Suprapubic skin (tissue), 4 donors: ENCODE data around the gene MCTP1. TPM values are rescaled to one million over a fixed set of nuclear protein-coding genes. Genes with fewer than 3 reads are reported as not detected.

Experiments used
- DNase-seq, 2 donors: peaks; one replicate each; pipeline ENCODE4 v3.0.0-alpha.2; 2019; ENCODE audit warnings: low spot score in 2 of 2
- H3K27ac ChIP-seq: fragments of 200-600 bp; sonication (generic); one replicate; pipeline ENCODE4 v1.5.1; 2019
- H3K27me3 ChIP-seq: fragments of 200-600 bp; sonication (generic); one replicate; pipeline ENCODE4 v1.5.1; 2019
- H3K36me3 ChIP-seq: fragments of 200-600 bp; sonication (generic); one replicate; pipeline ENCODE4 v1.5.1; 2019
- H3K4me1 ChIP-seq: fragments of 200-600 bp; sonication (generic); one replicate; pipeline ENCODE4 v1.5.1; 2019
- H3K4me3 ChIP-seq: fragments of 200-600 bp; sonication (generic); one replicate; pipeline ENCODE4 v1.5.1; 2019; ENCODE audit warnings: mild to moderate bottlenecking
- H3K9me3 ChIP-seq: fragments of 200-600 bp; sonication (generic); one replicate; pipeline ENCODE4 v1.5.1; 2019
- EP300 ChIP-seq: sonication (generic); formaldehyde crosslinking; IDR thresholded peaks from one replicate; pipeline ENCODE4 v1.6.1; 2017; ENCODE audit warnings: antibody characterized with exemption
- POLR2A ChIP-seq, 2 donors: fragments of 450-650 bp; IDR thresholded peaks; one replicate each; pipeline ENCODE4 v1.6.1; 2017; ENCODE audit warnings: antibody characterized with exemption in 2 of 2, mild to moderate bottlenecking in 2 of 2, moderate library complexity in 2 of 2
- POLR2AphosphoS5 ChIP-seq, 3 donors: sonication (generic); formaldehyde crosslinking; IDR thresholded peaks; one replicate each; pipeline ENCODE4 v1.6.1; 2017; ENCODE audit warnings: antibody characterized with exemption in 3 of 3
- WGBS: methylation state at CpG from one replicate; pipeline ENCODE4 v1.1.5; 2018; 5-methylcytosine and 5-hydroxymethylcytosine counted together
- total RNA-seq, 4 donors: library from RNA; depleted of rRNA; stranded (reverse); fragments of >200 nt; gene quantifications; one replicate each; pipeline ENCODE4 v1.1.0, GENCODE V29; 2016
- TF ChIP-seq, protein P1 (sequence below), 2 donors: fragments of 200-600 bp in 1 of 2; fragments of 450-650 bp in 1 of 2; sonication (generic) in 1 of 2; IDR thresholded peaks; one replicate each; pipeline ENCODE4 v1.5.1; 2016 to 2019; ENCODE audit warnings: antibody characterized with exemption in 2 of 2, mild to moderate bottlenecking in 1 of 2, moderate library complexity in 1 of 2

Gene MCTP1
- total RNA-seq, 4 donors from 2014 or later, result 5.0 to 19.1 (median 10.6) TPM

- H3K27ac ChIP-seq, result no peak overlapping the region
- no peaks in the 10 kb centered on the region for H3K9me3 ChIP-seq
- H3K36me3 ChIP-seq, result no peaks in the 10 kb centered on the region
- DNase-seq, result no peak
- 64% methylated on average over 6 of the region's 6 CpGs for WGBS
- H3K4me3 ChIP-seq, result no peak overlapping the region
- peaks cover 4% of the 10 kb centered on the region for H3K4me1 ChIP-seq
- TF ChIP-seq POLR2A (IDR thresholded peaks at IDR 0.05) (no peak), EP300 (no peak), POLR2AphosphoS5 (IDR thresholded peaks at IDR 0.05) (no peak)
- TF ChIP-seq, protein P1, sequence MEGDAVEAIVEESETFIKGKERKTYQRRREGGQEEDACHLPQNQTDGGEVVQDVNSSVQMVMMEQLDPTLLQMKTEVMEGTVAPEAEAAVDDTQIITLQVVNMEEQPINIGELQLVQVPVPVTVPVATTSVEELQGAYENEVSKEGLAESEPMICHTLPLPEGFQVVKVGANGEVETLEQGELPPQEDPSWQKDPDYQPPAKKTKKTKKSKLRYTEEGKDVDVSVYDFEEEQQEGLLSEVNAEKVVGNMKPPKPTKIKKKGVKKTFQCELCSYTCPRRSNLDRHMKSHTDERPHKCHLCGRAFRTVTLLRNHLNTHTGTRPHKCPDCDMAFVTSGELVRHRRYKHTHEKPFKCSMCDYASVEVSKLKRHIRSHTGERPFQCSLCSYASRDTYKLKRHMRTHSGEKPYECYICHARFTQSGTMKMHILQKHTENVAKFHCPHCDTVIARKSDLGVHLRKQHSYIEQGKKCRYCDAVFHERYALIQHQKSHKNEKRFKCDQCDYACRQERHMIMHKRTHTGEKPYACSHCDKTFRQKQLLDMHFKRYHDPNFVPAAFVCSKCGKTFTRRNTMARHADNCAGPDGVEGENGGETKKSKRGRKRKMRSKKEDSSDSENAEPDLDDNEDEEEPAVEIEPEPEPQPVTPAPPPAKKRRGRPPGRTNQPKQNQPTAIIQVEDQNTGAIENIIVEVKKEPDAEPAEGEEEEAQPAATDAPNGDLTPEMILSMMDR (IDR thresholded peaks at IDR 0.05), result no peak
- no peaks in the 10 kb centered on the region for H3K27me3 ChIP-seq
These were observed 197.7 kb downstream of the MCTP1 start for GRCh38 chr5:95086927-95087815.

DNA sequence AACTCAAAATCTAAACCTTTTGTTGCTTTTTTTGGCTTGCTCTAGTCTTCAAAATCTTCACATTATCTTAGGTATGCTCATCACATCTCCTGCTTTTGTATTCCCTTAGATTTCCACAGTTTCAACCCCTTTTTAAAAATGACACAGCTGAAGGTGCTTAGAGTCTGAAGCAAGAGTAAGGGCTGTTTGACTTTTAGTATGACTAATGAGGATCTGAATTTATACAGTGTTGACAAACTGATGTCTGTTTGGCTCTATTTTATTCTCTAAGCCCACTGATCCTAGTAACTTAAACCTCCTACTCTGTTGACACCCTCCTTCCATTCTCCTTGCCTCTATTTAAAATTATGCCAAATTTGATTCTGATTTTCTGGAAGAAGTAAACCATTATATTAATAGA is 200.1 kb downstream of the MCTP1 start:
- H3K36me3 ChIP-seq, result no peaks in the 10 kb centered on the region
- H3K4me3 ChIP-seq, result no peak overlapping the region
- no peaks in the 10 kb centered on the region for H3K9me3 ChIP-seq
- no peaks in the 10 kb centered on the region for H3K27me3 ChIP-seq
- DNase-seq, result no peak
- TF ChIP-seq, protein P1 (IDR thresholded peaks at IDR 0.05), result no peak
- TF ChIP-seq POLR2AphosphoS5 (IDR thresholded peaks at IDR 0.05) (no peak), EP300 (no peak), POLR2A (IDR thresholded peaks at IDR 0.05) (no peak)
- H3K27ac ChIP-seq, result no peak overlapping the region
- H3K4me1 ChIP-seq, result peaks cover 9% of the 10 kb centered on the region

- 75% methylated on average over 3 of the region's 3 CpGs for WGBS
- DNase-seq, result no peak
- Histone ChIP-seq H3K4me3 (no peak overlapping the region), H3K4me1 (peaks cover 9% of the 10 kb centered on the region), H3K36me3 (no peaks in the 10 kb centered on the region), H3K27ac (no peak overlapping the region), H3K9me3 (no peaks in the 10 kb centered on the region), H3K27me3 (no peaks in the 10 kb centered on the region)
- TF ChIP-seq POLR2AphosphoS5 (IDR thresholded peaks at IDR 0.05) (no peak), EP300 (no peak), POLR2A (IDR thresholded peaks at IDR 0.05) (no peak)
- TF ChIP-seq, protein P1 (IDR thresholded peaks at IDR 0.05), result no peak
These were observed 201.3 kb downstream of the MCTP1 start for GRCh38 chr5:95083606-95084005.

DNA sequence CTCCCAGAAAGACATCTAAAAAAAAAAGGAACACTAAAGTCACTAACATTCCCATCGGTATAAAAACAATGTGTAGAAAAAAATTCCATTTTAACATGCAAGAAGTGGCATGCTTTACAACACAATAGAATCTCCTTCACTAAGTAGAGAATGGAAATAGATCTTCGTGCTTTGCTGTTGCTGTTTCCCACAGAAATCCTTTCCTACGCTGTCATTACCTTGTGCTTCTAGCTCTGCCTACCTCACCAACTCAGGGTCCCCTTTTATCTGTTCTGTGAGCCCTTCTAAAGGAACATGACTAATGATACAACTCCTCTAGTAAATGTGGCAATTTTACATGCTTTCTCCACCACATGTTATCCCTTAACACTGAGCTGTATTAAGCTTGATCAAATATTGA is 202.9 kb downstream of the MCTP1 start:
- H3K4me3 ChIP-seq, result peak overlapping the region; percentile 39
- no peaks in the 10 kb centered on the region for H3K27me3 ChIP-seq

GRCh38 chr5:95081500-95081960 is 203.4 kb downstream of the MCTP1 start:
- DNase-seq, result no peak
- Histone ChIP-seq H3K9me3 (no peaks in the 10 kb centered on the region), H3K36me3 (no peaks in the 10 kb centered on the region), H3K4me1 (peaks cover 5% of the 10 kb centered on the region), H3K27ac (peak overlapping the region; percentile 12), H3K4me3 (peak overlapping the region; percentile 39), H3K27me3 (no peaks in the 10 kb centered on the region)
- WGBS, result 27% methylated on average over 5 of the region's 5 CpGs
- TF ChIP-seq POLR2AphosphoS5 (IDR thresholded peaks at IDR 0.05) (peak in 1 of 3 donors; percentile 37), EP300 (no peak), POLR2A (IDR thresholded peaks at IDR 0.05) (peak in 1 of 2 donors; percentile 68)
- TF ChIP-seq, protein P1 (IDR thresholded peaks at IDR 0.05), result no peak

More for the DNA sequence above, 202.9 kb downstream of the MCTP1 start:
- Histone ChIP-seq H3K27ac (no peak overlapping the region), H3K36me3 (no peaks in the 10 kb centered on the region), H3K9me3 (no peaks in the 10 kb centered on the region), H3K4me1 (peaks cover 5% of the 10 kb centered on the region)
- no peak for TF ChIP-seq POLR2A (IDR thresholded peaks at IDR 0.05)
- TF ChIP-seq POLR2AphosphoS5 (IDR thresholded peaks at IDR 0.05), result no peak
- TF ChIP-seq, protein P1 (IDR thresholded peaks at IDR 0.05), result no peak
- TF ChIP-seq EP300, result no peak
- 29% methylated on average over 3 of the region's 3 CpGs for WGBS
- no peak for DNase-seq
